ENCODE measurements around the gene EHD3. TPM values are rescaled to one million over a fixed set of nuclear protein-coding genes. Genes with fewer than 3 reads are reported as not detected.

The EHD3 gene
- total RNA-seq, 2 experiments from 2014 or later = 0.86 to 1.1 TPM

- Mint-ChIP-seq H3K4me1 (peaks cover 8% of the 10 kb centered on the region), H3K27me3 (no peaks in the 10 kb centered on the region), H3K9me3 (no peaks in the 10 kb centered on the region), H3K4me3 (no peak overlapping the region), H3K27ac (no peak overlapping the region), H3K36me3 (ENCODE audit: low read depth) (no peaks in the 10 kb centered on the region)
- ChIA-PET POLR2A (no interaction called here), CTCF (no interaction called here)
- DNase-seq = no peak
These were observed 12.4 kb downstream of the EHD3 start for GRCh38 chr2:31246184-31246852.

- Mint-ChIP-seq H3K27ac (no peak overlapping the region), H3K9me3 (no peaks in the 10 kb centered on the region), H3K36me3 (ENCODE audit: low read depth) (no peaks in the 10 kb centered on the region), H3K4me1 (no peaks in the 10 kb centered on the region), H3K4me3 (no peak overlapping the region), H3K27me3 (no peaks in the 10 kb centered on the region)
- ChIA-PET POLR2A (no interaction called here), CTCF (no interaction called here)
- no peak for DNase-seq
These were observed 13.8 kb downstream of the EHD3 start for GRCh38 chr2:31247711-31248110.

- H3K36me3 Mint-ChIP-seq (ENCODE audit: low read depth) = no peaks in the 10 kb centered on the region
- H3K4me3 Mint-ChIP-seq = no peak overlapping the region
- ChIA-PET CTCF (no interaction called here), POLR2A (no interaction called here)
- no peaks in the 10 kb centered on the region for H3K4me1 Mint-ChIP-seq
- H3K27me3 Mint-ChIP-seq = no peaks in the 10 kb centered on the region
- no peaks in the 10 kb centered on the region for H3K9me3 Mint-ChIP-seq
- DNase-seq = no peak
- no peak overlapping the region for H3K27ac Mint-ChIP-seq
These were observed 14.2 kb downstream of the EHD3 start for GRCh38 chr2:31248139-31248538.

- CTCF ChIA-PET = no interaction called here
- Mint-ChIP-seq H3K4me1 (peaks cover 3% of the 10 kb centered on the region), H3K36me3 (ENCODE audit: low read depth) (no peaks in the 10 kb centered on the region), H3K4me3 (no peak overlapping the region), H3K9me3 (no peaks in the 10 kb centered on the region), H3K27ac (no peak overlapping the region), H3K27me3 (no peaks in the 10 kb centered on the region)
- POLR2A ChIA-PET = no interaction called here
- DNase-seq = no peak
These were observed 15.2 kb downstream of the EHD3 start for GRCh38 chr2:31249009-31249690.

GRCh38 chr2:31251018-31251417, 17.1 kb downstream of the EHD3 start:
- peaks cover 3% of the 10 kb centered on the region for H3K4me1 Mint-ChIP-seq
- H3K27me3 Mint-ChIP-seq = no peaks in the 10 kb centered on the region
- POLR2A ChIA-PET = no interaction called here

GRCh38 chr2:31251851-31252250, 17.9 kb downstream of the EHD3 start:
- ChIA-PET CTCF (no interaction called here), POLR2A (no interaction called here)
- Mint-ChIP-seq H3K27me3 (no peaks in the 10 kb centered on the region), H3K9me3 (no peaks in the 10 kb centered on the region), H3K4me1 (peaks cover 3% of the 10 kb centered on the region), H3K27ac (no peak overlapping the region), H3K4me3 (no peak overlapping the region), H3K36me3 (ENCODE audit: low read depth) (no peaks in the 10 kb centered on the region)
- DNase-seq = no peak

More at GRCh38 chr2:31251018-31251417, 17.1 kb downstream of the EHD3 start:
- H3K36me3 Mint-ChIP-seq (ENCODE audit: low read depth) = no peaks in the 10 kb centered on the region
- no peak for DNase-seq
- H3K4me3 Mint-ChIP-seq = no peak overlapping the region
- no peak overlapping the region for H3K27ac Mint-ChIP-seq
- CTCF ChIA-PET = interaction anchor here (0.9 kb wide), 1 partner anchor 28 kb away, joined by 3 read pairs; no protein-coding TSS in a partner anchor
- no peaks in the 10 kb centered on the region for H3K9me3 Mint-ChIP-seq

GRCh38 chr2:31253356-31254131, 19.6 kb downstream of the EHD3 start:
- H3K4me3 Mint-ChIP-seq = no peak overlapping the region
- H3K4me1 Mint-ChIP-seq = peaks cover 3% of the 10 kb centered on the region
- POLR2A ChIA-PET = no interaction called here
- no peaks in the 10 kb centered on the region for H3K27me3 Mint-ChIP-seq
- no peaks in the 10 kb centered on the region for H3K36me3 Mint-ChIP-seq (ENCODE audit: low read depth)
- H3K27ac Mint-ChIP-seq = no peak overlapping the region
- DNase-seq = no peak
- H3K9me3 Mint-ChIP-seq = no peaks in the 10 kb centered on the region
- CTCF ChIA-PET = no interaction called here

GRCh38 chr2:31254237-31255203, 20.6 kb downstream of the EHD3 start:
- DNase-seq = no peak
- peaks cover 3% of the 10 kb centered on the region for H3K4me1 Mint-ChIP-seq
- H3K27ac Mint-ChIP-seq = no peak overlapping the region
- ChIA-PET POLR2A (no interaction called here), CTCF (no interaction called here)
- no peaks in the 10 kb centered on the region for H3K9me3 Mint-ChIP-seq
- no peaks in the 10 kb centered on the region for H3K27me3 Mint-ChIP-seq
- H3K4me3 Mint-ChIP-seq = no peak overlapping the region
- no peaks in the 10 kb centered on the region for H3K36me3 Mint-ChIP-seq (ENCODE audit: low read depth)

GRCh38 chr2:31255911-31256571, 22.1 kb downstream of the EHD3 start:
- no peak overlapping the region for H3K27ac Mint-ChIP-seq
- DNase-seq = no peak
- peaks cover 3% of the 10 kb centered on the region for H3K4me1 Mint-ChIP-seq
- CTCF ChIA-PET = no interaction called here
- no peaks in the 10 kb centered on the region for H3K9me3 Mint-ChIP-seq
- POLR2A ChIA-PET = no interaction called here
- H3K36me3 Mint-ChIP-seq (ENCODE audit: low read depth) = no peaks in the 10 kb centered on the region
- H3K4me3 Mint-ChIP-seq = no peak overlapping the region
- no peaks in the 10 kb centered on the region for H3K27me3 Mint-ChIP-seq

GRCh38 chr2:31256611-31257382, 22.8 kb downstream of the EHD3 start:
- POLR2A ChIA-PET = no interaction called here
- H3K4me1 Mint-ChIP-seq = peaks cover 3% of the 10 kb centered on the region
- no peak overlapping the region for H3K27ac Mint-ChIP-seq
- CTCF ChIA-PET = no interaction called here
- H3K9me3 Mint-ChIP-seq = no peaks in the 10 kb centered on the region
- H3K27me3 Mint-ChIP-seq = no peaks in the 10 kb centered on the region
- no peaks in the 10 kb centered on the region for H3K36me3 Mint-ChIP-seq (ENCODE audit: low read depth)
- DNase-seq = no peak
- H3K4me3 Mint-ChIP-seq = no peak overlapping the region

GRCh38 chr2:31258351-31258750, 24.4 kb downstream of the EHD3 start:
- Mint-ChIP-seq H3K4me3 (no peak overlapping the region), H3K4me1 (peaks cover 3% of the 10 kb centered on the region), H3K27ac (no peak overlapping the region), H3K9me3 (no peaks in the 10 kb centered on the region), H3K36me3 (ENCODE audit: low read depth) (no peaks in the 10 kb centered on the region), H3K27me3 (no peaks in the 10 kb centered on the region)
- DNase-seq = no peak
- ChIA-PET POLR2A (no interaction called here), CTCF (interaction anchor here (0.6 to 1.2 kb wide), 2 partner anchors 25 to 91 kb away, joined by 3 read pairs; no protein-coding TSS in a partner anchor)

- DNase-seq = no peak
- Mint-ChIP-seq H3K36me3 (ENCODE audit: low read depth) (no peaks in the 10 kb centered on the region), H3K4me3 (no peak overlapping the region), H3K27ac (no peak overlapping the region), H3K4me1 (no peaks in the 10 kb centered on the region), H3K9me3 (no peaks in the 10 kb centered on the region), H3K27me3 (no peaks in the 10 kb centered on the region)
- CTCF ChIA-PET = no interaction called here
- POLR2A ChIA-PET = no interaction called here
These were observed 25.1 kb downstream of the EHD3 start for GRCh38 chr2:31259075-31259474.
